BE2C (cell line): Measurements from ENCODE around the gene WFDC2.

Experiments used
- DNase-seq: peaks from one replicate; pipeline ENCODE4 v3.0.0-alpha.2; 2020
- H3K27me3 ChIP-seq: fragments of 250-450 bp; sonication (Bioruptor Pico); 2 replicates; pipeline ENCODE4 v1.5.1; 2020; ENCODE audit warnings: mild to moderate bottlenecking
- H3K36me3 ChIP-seq: fragments of 250-450 bp; sonication (Bioruptor Pico); 2 replicates; pipeline ENCODE4 v1.5.1; 2020; ENCODE audit warnings: mild to moderate bottlenecking
- H3K4me1 ChIP-seq: fragments of 250-450 bp; sonication (Bioruptor Pico); 2 replicates; pipeline ENCODE4 v1.5.1; 2020
- H3K4me3 ChIP-seq: 2 replicates; pipeline ENCODE4 v1.5.1; 2011; ENCODE audit warnings: low read depth, low read length
- H3K9me3 ChIP-seq: fragments of 250-450 bp; sonication (Bioruptor Pico); 2 replicates; pipeline ENCODE4 v1.5.1; 2020
- CTCF ChIP-seq: IDR thresholded peaks from 2 replicates; pipeline ENCODE4 v1.5.1; 2012; ENCODE audit warnings: mild to moderate bottlenecking, low read depth, low read length

WFDC2 gene

DNA sequence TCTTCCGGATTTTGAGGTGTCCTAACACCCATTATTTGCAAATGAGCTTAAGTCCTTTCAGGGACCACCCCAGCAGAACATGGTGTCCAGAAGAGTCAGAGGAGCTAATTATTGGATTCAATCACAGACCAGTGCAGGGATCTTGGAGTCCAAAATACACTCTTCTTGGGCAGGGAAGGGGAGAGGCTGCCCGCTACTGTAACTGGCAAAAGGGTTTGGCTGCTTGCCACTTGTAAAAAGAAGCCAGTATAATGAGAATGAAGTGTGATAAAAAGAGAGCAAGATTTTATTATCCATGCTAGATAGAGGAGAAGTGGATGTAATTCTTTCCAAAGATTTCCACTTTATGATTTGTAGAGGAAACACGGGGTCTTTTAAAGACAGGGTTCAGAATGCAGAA is 26.6 kb downstream of the WFDC2 start:
- H3K36me3 ChIP-seq: no peaks in the 10 kb centered on the region
- no peaks in the 10 kb centered on the region for H3K4me1 ChIP-seq
- H3K9me3 ChIP-seq: no peaks in the 10 kb centered on the region; the same call in 1 of the 2 replicates
- DNase-seq: no peak
- TF ChIP-seq CTCF: no peak
- H3K4me3 ChIP-seq: no peak overlapping the region
- peaks cover 52% of the 10 kb centered on the region for H3K27me3 ChIP-seq

DNA sequence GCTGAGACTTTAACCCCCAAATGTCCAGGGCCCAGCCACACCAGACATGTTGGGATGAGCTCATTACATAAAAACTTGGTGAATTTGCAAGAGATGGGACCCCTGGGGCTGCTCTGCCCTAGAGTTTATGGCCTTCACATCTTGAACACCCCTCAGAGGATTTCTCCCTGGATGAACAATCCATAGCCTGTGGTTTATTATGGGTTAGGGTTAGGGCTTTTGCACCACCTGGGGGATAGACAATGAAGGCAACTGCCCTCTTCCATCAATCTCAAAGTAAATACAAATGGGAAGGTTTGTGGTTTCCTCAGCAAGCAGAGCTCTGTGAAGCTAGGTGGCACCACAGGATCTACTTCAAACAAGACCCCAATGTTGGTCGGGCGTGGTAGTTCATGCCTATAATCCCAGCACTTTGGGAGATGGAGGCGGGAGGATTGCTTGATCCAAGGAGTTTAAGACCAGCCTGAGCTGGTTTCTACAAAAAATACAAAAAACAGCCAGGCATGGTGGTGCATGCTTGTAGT is 28.5 kb downstream of the WFDC2 start:
- TF ChIP-seq CTCF: no peak
- H3K9me3 ChIP-seq: no peaks in the 10 kb centered on the region; the same call in 1 of the 2 replicates
- no peaks in the 10 kb centered on the region for H3K4me1 ChIP-seq
- H3K27me3 ChIP-seq: peaks cover 57% of the 10 kb centered on the region
- H3K36me3 ChIP-seq: no peaks in the 10 kb centered on the region
- H3K4me3 ChIP-seq: no peak overlapping the region
- no peak for DNase-seq

GRCh38 chr20:45500022-45500421 is 30.5 kb downstream of the WFDC2 start:
- TF ChIP-seq CTCF: no peak
- no peak overlapping the region for H3K4me3 ChIP-seq
- no peaks in the 10 kb centered on the region for H3K36me3 ChIP-seq
- DNase-seq: no peak
- peaks cover 56% of the 10 kb centered on the region for H3K27me3 ChIP-seq
- no peaks in the 10 kb centered on the region; the same call in 1 of the 2 replicates for H3K9me3 ChIP-seq
- no peaks in the 10 kb centered on the region for H3K4me1 ChIP-seq

DNA sequence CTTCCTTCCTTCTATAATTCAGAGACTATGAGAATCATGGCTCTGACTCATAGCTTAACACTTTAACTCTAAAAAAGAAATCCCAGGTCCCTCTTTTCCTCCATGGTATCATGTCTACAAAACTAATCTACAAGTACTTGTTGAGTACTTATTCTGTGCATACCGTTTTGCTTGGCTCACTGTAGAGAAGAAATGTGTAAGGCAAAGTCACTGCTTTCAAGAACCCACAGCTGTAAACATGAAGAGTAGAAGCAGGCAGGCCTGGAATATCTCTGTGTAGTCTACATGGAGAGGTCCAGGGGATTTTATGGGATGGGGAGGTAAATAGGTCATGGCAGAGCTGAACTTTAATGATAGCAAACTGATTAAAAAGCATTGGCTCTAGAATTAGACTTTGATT is 32.0 kb downstream of the WFDC2 start:
- Histone ChIP-seq H3K4me3 (no peak overlapping the region), H3K36me3 (no peaks in the 10 kb centered on the region), H3K27me3 (peaks cover 40% of the 10 kb centered on the region), H3K9me3 (no peaks in the 10 kb centered on the region; the same call in 1 of the 2 replicates), H3K4me1 (no peaks in the 10 kb centered on the region)
- no peak for TF ChIP-seq CTCF
- DNase-seq: no peak

DNA sequence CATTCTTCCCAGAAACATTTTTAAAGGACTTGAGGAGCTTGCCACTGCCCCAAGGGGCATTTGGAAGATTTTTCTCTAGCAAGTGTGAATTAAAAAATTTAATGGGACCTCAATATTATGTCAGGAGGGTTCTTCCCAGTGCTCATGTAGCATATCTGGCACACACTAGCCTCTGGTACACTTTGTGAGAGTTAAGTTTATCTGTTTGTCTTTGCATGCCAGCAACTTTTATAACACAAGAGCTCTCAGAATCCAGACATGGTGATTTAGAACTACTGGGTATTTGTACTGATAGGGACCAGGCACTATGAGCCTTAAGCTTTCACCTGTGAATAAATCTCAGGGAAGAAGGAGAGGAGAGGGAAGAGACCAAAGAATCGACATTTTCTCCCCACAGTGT is 33.0 kb downstream of the WFDC2 start:
- Histone ChIP-seq H3K36me3 (no peaks in the 10 kb centered on the region), H3K4me1 (no peaks in the 10 kb centered on the region), H3K9me3 (no peaks in the 10 kb centered on the region; the same call in 1 of the 2 replicates), H3K27me3 (peaks cover 34% of the 10 kb centered on the region), H3K4me3 (no peak overlapping the region)
- no peak for DNase-seq
- TF ChIP-seq CTCF: no peak

GRCh38 chr20:45503403-45503802 is 33.9 kb downstream of the WFDC2 start:
- Histone ChIP-seq H3K27me3 (peaks cover 26% of the 10 kb centered on the region), H3K36me3 (no peaks in the 10 kb centered on the region), H3K4me1 (no peaks in the 10 kb centered on the region), H3K9me3 (no peaks in the 10 kb centered on the region; the same call in 1 of the 2 replicates), H3K4me3 (no peak overlapping the region)
- DNase-seq: no peak
- no peak for TF ChIP-seq CTCF
